ENCODE measurements around the gene KIF13A. TPM values are rescaled to one million over a fixed set of nuclear protein-coding genes. Genes with fewer than 3 reads are reported as not detected.

The KIF13A gene
- polyA plus RNA-seq, 1 experiment: 57.7 TPM

DNA sequence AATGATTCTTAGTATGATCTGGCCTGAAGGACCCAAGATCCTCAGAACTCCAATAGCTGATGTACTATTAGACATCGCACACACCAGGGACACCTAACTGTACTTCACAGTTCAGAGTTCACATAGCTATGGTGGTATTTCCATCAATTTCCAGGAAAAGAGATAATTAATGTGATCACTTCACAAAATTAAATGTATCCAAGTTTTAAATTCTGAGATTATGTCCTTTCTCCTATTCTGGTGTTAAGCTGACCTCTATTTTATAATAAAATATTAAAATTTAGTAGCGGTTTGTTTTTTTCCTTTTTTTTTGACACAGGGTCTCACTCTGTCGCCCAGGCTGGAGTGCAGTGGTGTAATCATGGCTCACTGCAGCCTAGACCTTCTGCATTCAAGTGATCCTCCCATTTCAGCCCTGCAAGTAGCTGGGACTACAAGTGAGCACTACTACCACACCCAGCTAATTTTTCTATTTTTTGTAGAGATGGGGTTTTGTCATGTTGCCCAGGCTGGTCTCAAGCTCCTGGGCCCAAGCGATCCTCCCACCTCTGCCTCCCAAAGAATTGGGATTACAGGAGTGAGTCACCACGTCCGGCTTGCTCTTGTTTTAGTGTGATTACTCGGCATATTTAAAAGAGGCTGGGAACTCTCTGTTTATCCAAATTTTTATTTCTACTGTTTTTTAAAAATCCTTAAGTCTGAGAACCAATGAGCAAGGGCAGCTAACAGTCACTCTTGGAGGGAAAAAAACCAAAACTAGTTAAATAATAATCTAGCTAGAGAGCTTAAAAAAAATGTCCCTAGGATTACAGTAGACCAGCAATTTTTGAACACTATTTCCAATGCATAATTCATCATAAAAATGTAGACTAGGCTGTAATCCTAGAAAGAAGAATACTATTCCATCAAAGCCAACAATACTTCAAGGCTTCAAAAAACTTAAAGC is 16.0 kb downstream of the KIF13A start:
- H3K27me3 ChIP-seq (ENCODE audit: control insufficient read depth, insufficient read depth, low read length): no peaks in the 10 kb centered on the region
- no peak overlapping the region for H3K4me3 ChIP-seq (ENCODE audit: low read depth, low read length)
- POLR2A ChIA-PET: interaction anchor here (0.7 kb wide), 1 partner anchor 12 kb away, joined by 3 read pairs; no protein-coding TSS in a partner anchor
- CTCF ChIA-PET: interaction anchor here (1.1 kb wide), 1 partner anchor 168 kb away, joined by 3 read pairs; no protein-coding TSS in a partner anchor
- no peaks in the 10 kb centered on the region; the same call in 1 of the 2 replicates for H3K9me3 ChIP-seq (ENCODE audit: control insufficient read depth, insufficient read depth, low read length)
- peak overlapping the region; percentile 22 for H3K27ac ChIP-seq (ENCODE audit: low read depth, low read length)
- TF ChIP-seq, protein P1, sequence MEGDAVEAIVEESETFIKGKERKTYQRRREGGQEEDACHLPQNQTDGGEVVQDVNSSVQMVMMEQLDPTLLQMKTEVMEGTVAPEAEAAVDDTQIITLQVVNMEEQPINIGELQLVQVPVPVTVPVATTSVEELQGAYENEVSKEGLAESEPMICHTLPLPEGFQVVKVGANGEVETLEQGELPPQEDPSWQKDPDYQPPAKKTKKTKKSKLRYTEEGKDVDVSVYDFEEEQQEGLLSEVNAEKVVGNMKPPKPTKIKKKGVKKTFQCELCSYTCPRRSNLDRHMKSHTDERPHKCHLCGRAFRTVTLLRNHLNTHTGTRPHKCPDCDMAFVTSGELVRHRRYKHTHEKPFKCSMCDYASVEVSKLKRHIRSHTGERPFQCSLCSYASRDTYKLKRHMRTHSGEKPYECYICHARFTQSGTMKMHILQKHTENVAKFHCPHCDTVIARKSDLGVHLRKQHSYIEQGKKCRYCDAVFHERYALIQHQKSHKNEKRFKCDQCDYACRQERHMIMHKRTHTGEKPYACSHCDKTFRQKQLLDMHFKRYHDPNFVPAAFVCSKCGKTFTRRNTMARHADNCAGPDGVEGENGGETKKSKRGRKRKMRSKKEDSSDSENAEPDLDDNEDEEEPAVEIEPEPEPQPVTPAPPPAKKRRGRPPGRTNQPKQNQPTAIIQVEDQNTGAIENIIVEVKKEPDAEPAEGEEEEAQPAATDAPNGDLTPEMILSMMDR (IDR thresholded peaks at IDR 0.05; ENCODE audit: low read depth, low read length): no peak
- DNase-seq (ENCODE audit: low read depth, low spot score): no peak

DNA sequence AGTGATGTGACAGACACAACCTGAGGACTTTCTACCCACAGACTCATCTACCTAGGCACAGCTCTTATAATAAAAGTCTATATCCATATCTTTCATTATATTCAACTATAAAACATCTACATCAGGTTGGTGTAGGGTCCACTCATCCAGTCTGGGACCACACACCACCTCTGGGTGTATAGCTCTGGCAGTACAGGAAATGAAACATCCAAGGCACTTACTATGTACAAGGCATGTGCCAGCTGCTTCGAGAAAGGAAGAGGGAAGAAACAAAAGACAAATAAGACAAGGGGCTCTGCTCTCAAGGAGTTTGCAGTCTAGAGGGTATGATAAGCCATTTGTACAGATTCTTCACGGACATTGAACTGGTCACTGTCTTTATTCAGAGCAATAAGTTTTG is 18.6 kb downstream of the KIF13A start:
- CTCF ChIA-PET: no interaction called here
- no peak overlapping the region for H3K4me3 ChIP-seq (ENCODE audit: low read depth, low read length)
- POLR2A ChIA-PET: interaction anchor here (1.2 kb wide), 1 partner anchor 40 kb away, joined by 3 read pairs; no protein-coding TSS in a partner anchor
- H3K27me3 ChIP-seq (ENCODE audit: control insufficient read depth, insufficient read depth, low read length): no peaks in the 10 kb centered on the region
- TF ChIP-seq, protein P1 (IDR thresholded peaks at IDR 0.05; ENCODE audit: low read depth, low read length): no peak
- no peak for DNase-seq (ENCODE audit: low read depth, low spot score)
- H3K9me3 ChIP-seq (ENCODE audit: control insufficient read depth, insufficient read depth, low read length): no peaks in the 10 kb centered on the region; the same call in 1 of the 2 replicates
- no peak overlapping the region for H3K27ac ChIP-seq (ENCODE audit: low read depth, low read length)

DNA sequence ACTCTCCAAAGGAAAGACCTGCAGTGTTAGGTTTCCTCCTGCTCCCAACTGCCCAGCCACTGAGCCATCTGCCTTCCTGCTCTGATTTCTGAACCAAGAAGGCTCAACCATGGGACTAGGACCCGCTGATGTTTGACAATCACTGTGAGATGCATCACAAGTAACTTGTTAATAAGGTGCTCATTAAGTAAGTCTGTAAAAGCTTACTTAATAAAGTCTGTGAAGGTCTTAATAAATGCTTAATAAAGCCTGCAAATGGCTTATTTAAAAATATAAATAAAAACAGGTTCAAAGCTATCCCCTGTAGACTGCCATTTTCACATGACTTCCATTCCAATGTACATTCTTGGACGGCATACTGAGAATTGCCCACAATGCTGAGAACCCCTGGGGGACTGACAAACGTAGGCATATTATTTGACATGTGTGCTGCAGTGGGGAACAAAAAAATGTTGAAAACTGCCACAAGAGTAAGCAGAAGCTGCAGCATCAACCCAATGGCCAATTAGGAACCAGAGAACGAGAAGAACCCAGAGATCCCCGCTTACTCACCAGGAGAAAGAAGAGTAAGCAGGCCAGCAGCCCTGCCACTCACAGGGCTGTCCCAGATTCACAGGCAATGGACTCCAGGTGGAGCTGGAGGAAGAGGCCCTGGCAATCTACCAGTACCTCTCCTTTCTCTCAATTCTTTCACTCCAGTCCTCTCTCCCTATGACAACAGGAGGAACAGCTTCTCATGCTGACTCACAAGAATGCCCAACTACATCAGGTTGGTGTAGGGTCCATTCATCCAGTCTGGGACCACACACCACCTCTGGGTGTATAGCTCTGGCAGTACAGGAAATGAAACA is 19.5 kb downstream of the KIF13A start:
- TF ChIP-seq, protein P1 (IDR thresholded peaks at IDR 0.05; ENCODE audit: low read depth, low read length): no peak
- Histone ChIP-seq H3K27ac (ENCODE audit: low read depth, low read length) (no peak overlapping the region), H3K27me3 (ENCODE audit: control insufficient read depth, insufficient read depth, low read length) (no peaks in the 10 kb centered on the region), H3K4me3 (ENCODE audit: low read depth, low read length) (no peak overlapping the region), H3K9me3 (ENCODE audit: control insufficient read depth, insufficient read depth, low read length) (no peaks in the 10 kb centered on the region; the same call in 1 of the 2 replicates)
- ChIA-PET CTCF (interaction anchor here (0.7 kb wide), 1 partner anchor 75 kb away, joined by 3 read pairs; no protein-coding TSS in a partner anchor), POLR2A (interaction anchor here (0.6 to 1.2 kb wide), 2 partner anchors 39 to 99 kb away, joined by 3 to 4 read pairs; no protein-coding TSS in a partner anchor)
- no peak for DNase-seq (ENCODE audit: low read depth, low spot score)

DNA sequence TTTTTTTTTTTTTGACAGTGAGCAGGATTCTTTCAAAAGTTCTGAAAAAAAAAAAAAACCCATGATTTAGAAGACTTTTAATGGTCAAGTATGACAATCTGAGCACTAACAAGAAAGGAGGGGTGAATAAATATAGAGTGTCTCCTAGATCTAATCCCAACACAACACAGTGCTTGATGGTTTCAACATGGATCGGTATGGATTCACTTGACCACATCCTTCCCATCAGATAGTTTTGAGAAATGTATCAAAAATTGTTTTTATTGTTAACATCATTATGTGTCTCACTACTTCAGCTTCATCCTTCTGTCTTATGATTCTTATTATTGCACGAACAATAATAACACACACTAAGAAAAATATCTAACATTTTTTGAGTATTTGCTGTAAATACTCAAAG is 21.0 kb downstream of the KIF13A start:
- H3K27ac ChIP-seq (ENCODE audit: low read depth, low read length): no peak overlapping the region
- H3K4me3 ChIP-seq (ENCODE audit: low read depth, low read length): no peak overlapping the region
- POLR2A ChIA-PET: no interaction called here
- H3K9me3 ChIP-seq (ENCODE audit: control insufficient read depth, insufficient read depth, low read length): no peaks in the 10 kb centered on the region; the same call in 1 of the 2 replicates
- DNase-seq (ENCODE audit: low read depth, low spot score): no peak
- no peaks in the 10 kb centered on the region for H3K27me3 ChIP-seq (ENCODE audit: control insufficient read depth, insufficient read depth, low read length)
- TF ChIP-seq, protein P1 (IDR thresholded peaks at IDR 0.05; ENCODE audit: low read depth, low read length): no peak
- CTCF ChIA-PET: no interaction called here
